Stimulated activated memory B cell treated with anti-CD40 and anti-IgM and Interleukin-4, amounts not matched to agents 10 μg/mL and 1 μg/mL and 100 μg/mL, for 72 hours (primary cell): ENCODE results near the gene SLC7A4.

ENCODE experiments used
- ATAC-seq: fragments of 150-1000 bp; cut with Tn5 transposase; 2 replicates; pipeline ENCODE4 v1.10.0; 2021
- H3K27ac Mint-ChIP-seq: one replicate; pipeline ENCODE4 v1.8.0; 2022; ENCODE audit warnings: mild to moderate bottlenecking, mixed read lengths
- H3K27me3 Mint-ChIP-seq: one replicate; pipeline ENCODE4 v1.8.0; 2022; ENCODE audit warnings: mixed read lengths
- H3K36me3 Mint-ChIP-seq: one replicate; pipeline ENCODE4 v1.8.0; 2022; ENCODE audit warnings: mixed read lengths
- H3K4me1 Mint-ChIP-seq: one replicate; pipeline ENCODE4 v1.8.0; 2022; ENCODE audit warnings: mixed read lengths
- H3K4me3 Mint-ChIP-seq: one replicate; pipeline ENCODE4 v1.8.0; 2022; ENCODE audit warnings: mild to moderate bottlenecking, moderate library complexity, mixed read lengths
- H3K9me3 Mint-ChIP-seq: one replicate; pipeline ENCODE4 v1.8.0; 2022; ENCODE audit warnings: mixed read lengths

SLC7A4 gene

DNA sequence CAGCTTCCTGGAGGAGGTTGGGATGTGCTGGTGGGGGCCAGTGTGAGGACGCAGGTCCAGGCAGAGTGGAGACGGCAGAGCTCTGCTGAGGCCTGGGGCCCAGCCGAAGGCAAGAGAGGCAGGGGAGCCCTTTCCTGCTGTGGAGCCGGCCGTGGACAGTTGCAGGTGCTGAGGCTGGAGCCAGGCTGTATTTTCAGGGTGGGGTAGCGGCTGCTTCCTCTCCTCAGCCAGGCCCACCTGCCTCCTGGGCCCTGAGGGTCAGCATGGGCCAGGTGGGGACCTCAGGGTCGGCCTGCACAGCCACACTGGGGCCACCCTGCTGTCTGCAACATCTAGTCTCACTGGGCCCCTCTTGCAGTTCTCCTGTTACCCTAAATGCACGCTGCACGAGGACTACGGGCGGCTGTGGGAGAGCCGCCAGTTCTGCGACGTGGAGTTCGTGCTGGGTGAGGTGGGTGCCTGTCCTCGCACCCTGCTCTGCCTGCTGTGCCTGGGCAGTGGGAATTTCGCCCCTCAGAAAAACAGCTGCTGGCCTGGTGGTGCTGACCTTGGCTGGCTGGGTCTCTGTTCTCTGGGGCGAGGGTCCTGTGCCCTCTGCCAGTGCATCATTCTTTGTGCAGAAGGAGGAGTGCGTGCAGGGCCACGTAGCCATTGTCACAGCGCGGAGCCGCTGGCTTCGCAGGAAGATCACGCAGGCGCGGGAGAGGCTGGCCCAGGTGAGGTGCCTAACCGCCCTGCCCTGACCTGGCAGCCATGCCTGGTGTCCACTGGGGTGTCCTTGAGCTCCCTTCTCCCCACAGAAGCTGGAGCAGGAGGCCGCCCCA, 38.8 kb downstream of the SLC7A4 start:
- ATAC-seq = no peak
- H3K4me3 Mint-ChIP-seq = no peak overlapping the region
- H3K27me3 Mint-ChIP-seq = no peaks in the 10 kb centered on the region
- H3K27ac Mint-ChIP-seq = no peak overlapping the region
- no peaks in the 10 kb centered on the region for H3K9me3 Mint-ChIP-seq
- H3K36me3 Mint-ChIP-seq = peaks cover 38% of the 10 kb centered on the region
- H3K4me1 Mint-ChIP-seq = peaks cover 7% of the 10 kb centered on the region

DNA sequence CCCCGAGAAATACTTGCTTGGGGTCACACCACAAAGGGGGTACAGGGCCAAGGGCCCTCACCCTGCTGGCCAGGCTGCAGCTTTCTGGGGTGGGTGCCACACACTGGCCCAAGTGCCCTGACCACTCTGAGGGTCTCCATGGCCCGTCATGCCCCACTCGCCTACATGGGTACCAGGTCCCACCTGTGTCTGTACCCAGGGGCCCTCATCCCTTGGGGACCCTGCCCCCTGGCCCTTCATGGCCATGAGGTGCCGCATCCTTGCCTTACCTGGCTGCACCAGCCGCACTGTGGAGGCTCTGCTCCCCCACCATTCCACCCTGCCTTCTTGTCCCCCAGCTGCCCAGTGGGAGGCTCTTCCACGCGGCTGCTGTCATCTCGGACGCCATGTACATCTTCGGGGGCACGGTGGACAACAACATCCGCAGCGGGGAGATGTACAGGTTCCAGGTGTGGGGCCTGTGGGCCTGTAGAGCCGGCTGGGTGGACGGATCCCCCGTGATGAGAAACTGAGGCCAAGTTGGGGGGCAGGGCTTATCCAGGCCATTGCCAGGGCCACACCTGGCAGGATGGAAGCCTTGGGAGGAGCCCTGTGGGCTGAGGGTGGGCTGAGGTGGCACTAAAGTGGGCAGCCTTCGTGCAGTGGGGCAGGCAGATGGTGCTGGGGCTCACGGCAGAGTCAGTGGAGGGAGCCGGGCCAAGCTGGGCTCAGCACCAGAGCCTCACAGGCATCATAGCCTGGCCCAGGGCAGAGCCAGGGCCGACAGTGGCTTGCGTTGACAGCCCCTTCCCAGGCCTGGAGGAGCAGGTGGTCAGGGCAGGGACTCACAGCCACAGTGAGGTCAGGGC, 39.7 kb downstream of the SLC7A4 start:
- no peak for ATAC-seq
- no peaks in the 10 kb centered on the region for H3K27me3 Mint-ChIP-seq
- no peaks in the 10 kb centered on the region for H3K4me1 Mint-ChIP-seq
- peaks cover 34% of the 10 kb centered on the region for H3K36me3 Mint-ChIP-seq
- no peak overlapping the region for H3K27ac Mint-ChIP-seq
- no peak overlapping the region for H3K4me3 Mint-ChIP-seq
- no peaks in the 10 kb centered on the region for H3K9me3 Mint-ChIP-seq

DNA sequence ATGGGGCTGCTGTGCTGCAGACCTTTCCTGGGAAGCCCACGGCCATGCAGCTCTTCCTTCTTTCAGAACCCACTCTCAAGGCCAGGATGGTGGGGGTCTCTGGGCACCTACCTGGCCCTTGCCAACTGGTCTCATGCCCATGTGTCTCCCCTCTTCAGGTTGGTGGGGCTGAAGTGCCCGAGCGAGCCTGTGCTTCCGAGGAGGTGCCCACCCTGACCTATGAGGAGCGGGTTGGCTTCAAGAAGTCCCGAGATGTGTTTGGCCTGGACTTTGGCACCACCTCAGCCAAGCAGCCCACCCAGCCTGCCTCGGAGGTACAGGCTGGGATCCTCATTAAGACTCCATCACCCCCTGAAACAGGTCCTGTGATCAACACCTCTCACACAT, 40.3 kb downstream of the SLC7A4 start:
- Mint-ChIP-seq H3K4me1 (no peaks in the 10 kb centered on the region), H3K36me3 (peaks cover 37% of the 10 kb centered on the region), H3K4me3 (no peak overlapping the region), H3K9me3 (no peaks in the 10 kb centered on the region), H3K27ac (no peak overlapping the region), H3K27me3 (no peaks in the 10 kb centered on the region)
- no peak for ATAC-seq

DNA sequence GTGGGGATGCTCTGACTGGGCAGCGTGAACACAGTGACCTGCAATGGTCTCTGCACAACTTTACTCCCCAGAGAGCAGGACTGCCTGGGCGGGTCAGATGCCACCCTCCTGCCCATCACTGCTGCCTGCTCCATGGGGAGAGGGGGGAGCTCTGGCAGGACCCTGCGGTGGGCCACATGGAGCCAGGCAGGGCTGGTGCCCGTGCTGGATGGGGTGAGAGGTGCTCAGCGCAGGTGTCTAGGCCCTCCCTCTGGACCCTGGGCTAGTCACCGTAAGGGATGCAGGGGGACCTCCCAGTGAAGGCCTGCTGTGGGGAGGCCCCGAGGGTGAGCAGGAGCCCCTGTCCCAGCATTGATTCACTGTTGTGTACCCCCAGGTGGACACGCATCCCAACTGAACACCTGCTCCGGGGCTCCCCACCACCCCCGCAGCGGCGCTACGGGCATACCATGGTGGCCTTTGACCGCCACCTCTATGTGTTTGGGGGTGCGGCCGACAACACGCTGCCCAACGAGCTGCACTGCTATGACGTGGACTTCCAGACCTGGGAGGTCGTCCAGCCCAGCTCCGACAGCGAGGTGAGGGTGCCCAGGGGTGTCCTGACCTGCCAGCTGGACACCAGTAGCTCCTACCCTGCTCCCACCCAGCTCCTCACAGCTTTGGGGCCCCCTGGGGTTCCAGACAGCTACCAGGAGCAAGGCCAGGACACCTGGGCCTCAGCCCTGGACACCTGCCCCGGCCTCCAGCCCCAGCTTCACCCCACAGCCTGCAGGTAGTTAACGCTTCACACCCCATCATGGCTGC, 40.9 kb downstream of the SLC7A4 start:
- Mint-ChIP-seq H3K27ac (no peak overlapping the region), H3K4me1 (no peaks in the 10 kb centered on the region), H3K27me3 (no peaks in the 10 kb centered on the region), H3K4me3 (no peak overlapping the region), H3K9me3 (no peaks in the 10 kb centered on the region), H3K36me3 (peaks cover 39% of the 10 kb centered on the region)
- ATAC-seq = no peak

DNA sequence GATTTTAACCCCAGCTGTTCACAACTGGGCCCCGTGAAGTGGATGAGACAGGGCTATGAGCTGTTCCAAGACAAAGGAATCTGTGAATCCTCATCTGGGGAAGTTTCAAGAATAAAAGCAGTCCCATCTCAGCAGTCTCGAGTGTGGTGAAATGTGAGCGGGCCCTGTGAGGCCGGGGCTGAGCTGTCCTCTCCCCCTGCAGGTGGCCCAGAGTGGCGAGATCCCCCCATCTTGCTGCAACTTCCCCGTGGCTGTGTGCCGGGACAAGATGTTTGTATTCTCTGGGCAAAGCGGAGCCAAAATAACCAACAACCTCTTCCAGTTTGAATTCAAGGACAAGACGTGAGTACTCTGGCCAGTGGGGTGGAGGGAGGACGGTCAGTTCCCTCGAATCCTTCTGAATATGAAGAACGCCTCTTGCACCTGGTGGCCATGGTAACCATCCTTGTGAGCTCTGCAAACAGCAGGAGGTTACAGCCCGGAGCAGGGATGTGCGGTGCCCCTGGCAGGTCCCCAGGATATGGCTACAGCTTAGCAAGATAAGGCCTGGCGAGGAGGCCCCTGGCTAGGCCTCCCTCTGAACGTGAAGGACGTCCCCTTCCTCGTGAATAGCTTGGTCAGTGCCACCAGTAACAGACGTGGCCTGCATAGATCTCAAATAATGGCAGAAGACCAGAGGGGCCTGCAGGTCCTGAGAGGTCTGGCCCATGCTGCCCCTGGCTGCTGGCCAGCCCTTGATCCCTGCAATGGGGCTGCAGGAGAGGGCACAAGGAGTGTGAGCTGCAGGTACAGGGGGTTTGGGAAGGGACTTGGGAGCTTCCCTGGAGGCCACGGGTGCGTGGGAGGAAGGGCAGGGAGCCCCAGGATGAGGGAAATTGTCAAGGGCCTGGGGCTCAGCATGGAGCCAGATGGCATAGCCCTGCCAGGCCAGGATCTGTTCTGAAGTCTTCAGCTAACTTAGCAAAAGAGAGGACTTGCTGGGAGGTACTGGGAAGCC, 41.9 kb downstream of the SLC7A4 start:
- no peaks in the 10 kb centered on the region for H3K4me1 Mint-ChIP-seq
- no peak for ATAC-seq

DNA sequence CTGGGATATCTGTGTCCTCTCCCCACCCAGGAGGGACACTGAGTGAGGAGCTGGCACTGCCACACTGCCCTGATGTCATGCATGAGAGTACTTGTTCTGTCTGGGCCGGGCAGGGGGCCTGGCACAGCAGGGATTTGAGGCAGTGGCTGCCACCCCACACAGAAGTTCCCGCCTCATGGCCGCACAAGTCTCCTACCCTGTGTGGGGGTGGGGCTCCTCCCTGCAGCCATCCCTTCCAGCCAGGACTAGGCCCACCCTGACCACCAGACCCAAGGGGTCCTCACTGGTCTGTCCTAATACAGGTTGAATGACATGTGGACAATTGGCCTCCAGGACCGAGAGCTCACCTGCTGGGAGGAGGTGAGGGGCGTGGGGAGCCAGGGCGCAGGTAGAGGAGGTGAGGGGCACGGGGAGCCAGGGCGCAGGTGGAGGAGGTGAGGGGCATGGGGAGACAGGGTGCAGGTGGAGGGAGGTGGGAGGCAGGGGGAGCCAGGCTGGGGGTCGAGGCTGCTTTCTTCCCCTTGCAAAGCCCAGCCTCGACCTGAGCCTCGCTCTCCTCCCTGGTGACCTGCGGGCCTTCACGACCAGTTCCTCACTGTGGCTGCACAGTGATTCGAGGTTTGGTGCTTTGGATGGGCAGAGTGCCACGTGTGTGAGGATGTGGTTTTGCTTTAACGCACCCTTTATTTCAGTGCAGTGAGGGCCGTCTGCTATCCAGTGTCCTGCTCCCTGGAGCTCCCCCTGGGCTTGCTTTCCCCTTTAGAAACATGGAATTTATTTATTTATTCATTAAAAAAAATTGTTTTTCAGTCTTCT, 42.8 kb downstream of the SLC7A4 start:
- no peaks in the 10 kb centered on the region for H3K27me3 Mint-ChIP-seq
- H3K36me3 Mint-ChIP-seq = peaks cover 32% of the 10 kb centered on the region
- no peak for ATAC-seq
- no peak overlapping the region for H3K27ac Mint-ChIP-seq
- H3K4me3 Mint-ChIP-seq = no peak overlapping the region
- H3K9me3 Mint-ChIP-seq = no peaks in the 10 kb centered on the region
- no peaks in the 10 kb centered on the region for H3K4me1 Mint-ChIP-seq

More for the DNA sequence above, 41.9 kb downstream of the SLC7A4 start:
- no peaks in the 10 kb centered on the region for H3K9me3 Mint-ChIP-seq
- no peak overlapping the region for H3K27ac Mint-ChIP-seq
- no peaks in the 10 kb centered on the region for H3K27me3 Mint-ChIP-seq
- no peak overlapping the region for H3K4me3 Mint-ChIP-seq
- peaks cover 37% of the 10 kb centered on the region for H3K36me3 Mint-ChIP-seq

DNA sequence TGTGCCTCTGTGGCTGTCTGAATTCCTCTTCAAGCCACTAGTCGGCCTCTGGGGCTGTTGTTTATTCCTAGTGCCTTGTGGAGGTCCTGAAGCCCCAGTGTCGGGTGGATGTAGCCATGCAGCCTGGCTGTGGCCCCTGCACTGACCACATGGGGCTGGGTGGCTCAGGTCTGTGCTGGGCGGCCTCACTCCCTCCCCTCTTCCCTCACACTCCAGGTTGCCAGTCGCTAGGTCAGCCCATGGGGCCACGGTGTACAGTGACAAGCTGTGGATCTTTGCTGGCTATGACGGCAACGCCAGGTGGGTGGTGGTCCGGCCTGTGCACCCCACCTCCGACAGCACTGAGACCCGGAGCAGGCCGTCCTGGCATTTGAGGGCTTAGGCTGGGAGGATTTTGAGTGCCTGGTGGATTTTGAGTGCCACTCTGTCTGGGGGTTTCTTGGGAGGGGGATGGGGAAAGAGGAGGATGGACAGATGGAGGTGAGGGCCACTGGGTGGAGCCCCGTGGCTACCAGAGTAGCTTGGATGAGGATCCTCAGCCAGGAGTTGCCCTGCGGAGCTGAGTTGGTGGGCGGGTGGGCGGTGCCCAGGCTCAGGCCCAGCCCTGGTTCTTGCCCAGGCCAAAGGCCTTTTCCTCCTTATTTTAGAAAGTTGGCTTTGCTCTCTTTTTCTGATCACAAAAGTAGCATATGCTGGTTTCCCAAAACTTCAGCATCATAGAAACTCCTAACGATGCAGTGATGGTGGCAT, 43.6 kb downstream of the SLC7A4 start:
- Mint-ChIP-seq H3K27me3 (no peaks in the 10 kb centered on the region), H3K4me3 (no peak overlapping the region), H3K36me3 (peaks cover 37% of the 10 kb centered on the region), H3K4me1 (peaks cover 5% of the 10 kb centered on the region), H3K9me3 (no peaks in the 10 kb centered on the region), H3K27ac (no peak overlapping the region)
- ATAC-seq = no peak

DNA sequence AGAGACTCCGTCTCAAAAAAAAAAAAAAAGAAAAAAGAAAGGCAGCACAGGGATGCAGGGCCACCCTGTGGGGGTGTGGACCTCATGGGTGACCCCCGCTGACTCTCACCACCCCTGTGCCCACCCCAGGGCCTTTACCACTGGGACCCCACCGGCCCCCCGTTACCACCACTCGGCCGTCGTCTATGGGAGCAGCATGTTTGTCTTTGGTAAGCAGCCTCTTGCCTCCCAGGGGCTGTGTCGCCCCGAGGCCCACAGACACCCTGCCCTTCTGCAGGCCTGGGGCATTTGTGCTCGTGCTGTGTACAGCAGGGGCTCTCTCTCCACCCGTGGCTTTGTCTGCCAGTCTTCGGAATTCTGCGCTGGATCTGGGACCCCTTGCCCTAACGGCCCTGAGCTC, 45.0 kb downstream of the SLC7A4 start:
- ATAC-seq = no peak
- H3K4me1 Mint-ChIP-seq = peaks cover 16% of the 10 kb centered on the region
- H3K36me3 Mint-ChIP-seq = peaks cover 32% of the 10 kb centered on the region
- no peak overlapping the region for H3K4me3 Mint-ChIP-seq
- H3K27me3 Mint-ChIP-seq = no peaks in the 10 kb centered on the region
- H3K9me3 Mint-ChIP-seq = no peaks in the 10 kb centered on the region
- no peak overlapping the region for H3K27ac Mint-ChIP-seq

DNA sequence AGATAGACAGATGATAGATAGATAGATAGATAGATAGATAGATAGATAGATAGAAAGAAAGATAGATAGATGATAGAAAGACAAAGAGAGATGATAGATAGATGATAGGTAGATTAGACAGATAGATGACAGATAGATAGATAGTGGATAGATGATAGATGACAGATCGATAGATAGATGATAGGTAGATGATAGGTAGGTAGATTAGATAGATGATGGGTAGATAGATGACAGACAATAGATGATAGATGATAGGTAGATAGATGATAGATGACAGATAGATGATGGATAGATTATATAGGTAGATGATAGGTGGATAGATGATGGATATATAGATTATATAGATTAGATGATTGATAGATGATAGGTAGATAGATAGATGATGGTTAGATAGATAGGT, 46.0 kb downstream of the SLC7A4 start:
- Mint-ChIP-seq H3K4me3 (no peak overlapping the region), H3K4me1 (peaks cover 23% of the 10 kb centered on the region), H3K27ac (no peak overlapping the region), H3K36me3 (peaks cover 32% of the 10 kb centered on the region), H3K27me3 (no peaks in the 10 kb centered on the region), H3K9me3 (no peaks in the 10 kb centered on the region)
- no peak for ATAC-seq

DNA sequence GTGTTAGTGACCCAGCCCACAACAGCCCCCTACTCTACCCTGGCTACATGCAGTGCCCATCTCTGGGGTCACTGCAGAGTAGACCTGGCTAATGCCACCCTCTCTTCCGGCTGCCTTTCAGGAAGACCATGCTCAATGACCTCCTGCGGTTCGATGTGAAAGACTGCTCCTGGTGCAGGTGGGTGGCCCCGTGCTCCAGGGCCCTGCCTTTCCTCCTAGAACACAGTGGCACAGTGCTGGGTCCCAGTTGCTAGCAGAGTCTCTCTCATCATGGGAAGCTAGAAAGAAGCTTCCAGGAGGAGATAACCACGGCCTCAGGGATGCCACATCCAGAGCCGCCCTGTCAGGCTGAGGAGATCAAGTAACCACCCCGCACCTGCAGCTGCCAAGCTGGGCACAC, 46.6 kb downstream of the SLC7A4 start:
- Mint-ChIP-seq H3K27ac (no peak overlapping the region), H3K4me1 (peaks cover 29% of the 10 kb centered on the region), H3K36me3 (peaks cover 25% of the 10 kb centered on the region), H3K9me3 (no peaks in the 10 kb centered on the region), H3K4me3 (no peak overlapping the region), H3K27me3 (no peaks in the 10 kb centered on the region)
- no peak for ATAC-seq

DNA sequence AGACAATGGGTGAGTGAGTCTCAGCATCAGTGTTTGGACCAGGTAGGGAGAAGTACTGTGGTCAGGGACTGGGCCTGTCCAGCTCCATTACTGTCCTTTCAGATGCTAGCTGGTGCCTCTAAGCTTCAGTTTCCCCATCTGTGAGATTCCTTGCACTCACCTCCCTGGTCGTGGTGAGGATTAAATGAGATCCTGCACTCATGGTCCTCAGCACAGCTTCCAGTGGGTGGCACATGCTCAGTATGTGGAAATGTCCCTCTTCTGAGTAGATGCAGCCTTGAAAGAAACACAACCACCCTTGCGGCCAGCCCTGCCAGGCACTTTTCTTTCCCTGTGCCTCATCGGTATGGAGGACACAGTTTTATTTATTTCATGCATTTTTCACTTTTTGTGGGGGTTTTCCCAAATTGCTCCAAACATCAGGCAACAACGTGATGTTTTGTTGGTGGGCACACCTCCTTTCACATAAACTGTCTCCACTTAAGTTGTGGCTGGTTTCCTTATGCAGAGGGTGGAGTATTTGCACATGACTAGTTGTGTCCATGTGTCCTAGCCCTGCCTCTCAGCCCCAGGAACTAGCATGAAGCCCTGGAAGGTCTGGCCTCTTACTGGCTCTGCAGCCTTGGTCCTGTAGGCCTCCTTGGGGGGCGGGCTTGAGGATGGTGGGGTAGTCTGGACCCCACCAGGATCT, 49.1 kb downstream of the SLC7A4 start:
- no peak for ATAC-seq
- Mint-ChIP-seq H3K27me3 (no peaks in the 10 kb centered on the region), H3K36me3 (peaks cover 25% of the 10 kb centered on the region), H3K4me3 (peak overlapping the region; percentile 95), H3K27ac (peak overlapping the region; percentile 92), H3K4me1 (peaks cover 49% of the 10 kb centered on the region), H3K9me3 (peaks cover 3% of the 10 kb centered on the region)

DNA sequence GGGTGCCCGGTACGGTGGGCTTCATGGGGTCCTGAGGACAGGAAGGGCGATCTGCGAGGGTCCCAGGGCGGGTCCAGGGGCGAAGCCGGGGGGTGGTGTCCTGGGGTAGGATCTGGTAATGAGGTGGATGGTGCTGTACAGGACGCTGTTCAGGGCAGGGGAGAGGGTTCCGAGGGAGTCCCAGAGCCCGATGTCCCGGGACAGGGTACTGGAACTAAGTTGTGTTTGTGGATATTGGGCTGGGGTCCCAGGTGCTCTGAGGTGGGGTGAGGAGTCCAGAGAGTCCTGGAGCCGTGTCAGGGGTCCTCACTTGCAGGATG, 49.8 kb downstream of the SLC7A4 start:
- peak overlapping the region; percentile 92 for H3K27ac Mint-ChIP-seq
- H3K4me3 Mint-ChIP-seq = peak overlapping the region; percentile 95
- H3K27me3 Mint-ChIP-seq = no peaks in the 10 kb centered on the region
- peaks cover 49% of the 10 kb centered on the region for H3K4me1 Mint-ChIP-seq
- H3K9me3 Mint-ChIP-seq = peaks cover 3% of the 10 kb centered on the region
- ATAC-seq = peak; percentile 24
- H3K36me3 Mint-ChIP-seq = peaks cover 20% of the 10 kb centered on the region
